Activated CD4-positive, alpha-beta memory T cell treated with anti-CD3 and anti-CD28 coated beads for 36 hours (primary cell): ENCODE results near the gene CYB561D1. TPM values are rescaled to one million over a fixed set of nuclear protein-coding genes. Genes with fewer than 3 reads are reported as not detected.

Experiments used
- CTCF ChIA-PET: fragments of 350-600 bp; sonication (Branson Sonifier 250); formaldehyde crosslinking; loops from one replicate; lab custom pipeline; 2021; ENCODE audit warnings: antibody characterized with exemption, inconsistent platforms; lab: Charles Lee
- POLR2A ChIA-PET: fragments of 350-600 bp; sonication (Branson Sonifier 250); formaldehyde crosslinking; loops from one replicate; lab custom pipeline; 2021; ENCODE audit warnings: antibody characterized with exemption; lab: Charles Lee
- DNase-seq: peaks from one replicate; pipeline ENCODE4 v3.0.0-alpha.2; 2020
- H3K27ac Mint-ChIP-seq: one replicate; pipeline ENCODE4 v1.8.0; 2021; ENCODE audit warnings: mixed read lengths
- H3K27me3 Mint-ChIP-seq: one replicate; pipeline ENCODE4 v1.8.0; 2021; ENCODE audit warnings: mixed read lengths
- H3K36me3 Mint-ChIP-seq: one replicate; pipeline ENCODE4 v1.8.0; 2021; ENCODE audit warnings: mixed read lengths
- H3K4me1 Mint-ChIP-seq: one replicate; pipeline ENCODE4 v1.8.0; 2021; ENCODE audit warnings: low read depth, mixed read lengths
- H3K4me3 Mint-ChIP-seq: one replicate; pipeline ENCODE4 v1.8.0; 2021; ENCODE audit warnings: mild to moderate bottlenecking, mixed read lengths
- H3K9me3 Mint-ChIP-seq: one replicate; pipeline ENCODE4 v1.8.0; 2021; ENCODE audit warnings: mixed read lengths
- intact Hi-C: fragments of 100-400 bp; cut with micrococcal nuclease; formaldehyde crosslinking; loops from one replicate; pipeline ENCODE4 v1.15.1; 2023
- total RNA-seq, 2 experiments: library from RNA; stranded (reverse); gene quantifications; one replicate each; pipeline ENCODE4 v1.2.3, GENCODE V29; 2021

The CYB561D1 gene
- total RNA-seq, 2 experiments from 2014 or later = 6.6 to 8.7 TPM

- intact Hi-C loops = loop anchor here (2.0 to 5.0 kb wide), 2 partner anchors 200 to 503 kb away; partner anchors contain the start of genes AHCYL1 and PSRC1
- H3K27me3 Mint-ChIP-seq = peaks cover 1% of the 10 kb centered on the region
- ChIA-PET CTCF (interaction anchor here (1.5 to 31.5 kb wide), 5 partner anchors 20 to 67 kb away, joined by 6 to 1096 read pairs (median 9); partner anchors contain the start of genes AMIGO1, CYB561D1, GNAI3 and GPR61), POLR2A (interaction anchor here (0.8 to 4.7 kb wide), 5 partner anchors 11 to 66 kb away, joined by 3 to 36 read pairs (median 5); partner anchors contain the start of genes CYB561D1, GNAI3 and PSMA5)
- H3K9me3 Mint-ChIP-seq = no peaks in the 10 kb centered on the region
- no peak for DNase-seq
- peaks cover 28% of the 10 kb centered on the region for H3K4me1 Mint-ChIP-seq
- H3K4me3 Mint-ChIP-seq = no peak overlapping the region
- H3K27ac Mint-ChIP-seq = peak overlapping the region; percentile 20
- H3K36me3 Mint-ChIP-seq = no peaks in the 10 kb centered on the region
Observed at GRCh38 chr1:109482242-109482641, 11.7 kb upstream of the CYB561D1 start.

GRCh38 chr1:109482791-109483671, 10.9 kb upstream of the CYB561D1 start:
- CTCF ChIA-PET = interaction anchor here (0.6 to 31.5 kb wide), 7 partner anchors 19 to 393 kb away, joined by 3 to 1096 read pairs (median 7); partner anchors contain the start of genes AMIGO1, CYB561D1, GNAI3 and GPR61

GRCh38 chr1:109483672-109484518, 10.0 kb upstream of the CYB561D1 start, which contains the start of gene ATXN7L2:
TSS of gene ATXN7L2 (plus strand) at chr1:109483905. CDS start at chr1:109483954, 49 bp downstream.
- Mint-ChIP-seq H3K27me3 (no peaks in the 10 kb centered on the region), H3K36me3 (peaks cover 1% of the 10 kb centered on the region), H3K4me3 (peak within 1 kb of the TSS; percentile 90), H3K4me1 (peaks cover 28% of the 10 kb centered on the region), H3K27ac (peak within 1 kb of the TSS; percentile 88), H3K9me3 (no peaks in the 10 kb centered on the region)
- peak; percentile 95 for DNase-seq
- intact Hi-C loops = loop anchor here (1.0 to 5.0 kb wide), 6 partner anchors 10 to 501 kb away; partner anchors contain the start of genes AHCYL1, AMIGO1, CYB561D1 and PSMA5
- CTCF ChIA-PET = interaction anchor here (0.6 to 31.5 kb wide), 7 partner anchors 18 to 394 kb away, joined by 3 to 1096 read pairs (median 7); partner anchors contain the start of genes AMIGO1, CYB561D1, GNAI3 and GPR61
- POLR2A ChIA-PET = interaction anchor here (0.5 to 4.7 kb wide), 17 partner anchors 9 to 234 kb away, joined by 3 to 36 read pairs (median 4); partner anchors contain the start of genes CYB561D1, GNAI3 and PSMA5

More at GRCh38 chr1:109482791-109483671, 10.9 kb upstream of the CYB561D1 start:
- Mint-ChIP-seq H3K4me3 (peak overlapping the region; percentile 86), H3K9me3 (no peaks in the 10 kb centered on the region), H3K4me1 (peaks cover 28% of the 10 kb centered on the region), H3K27ac (peak overlapping the region; percentile 84), H3K36me3 (peaks cover 1% of the 10 kb centered on the region), H3K27me3 (peaks cover 1% of the 10 kb centered on the region)
- intact Hi-C loops = loop anchor here (1.0 to 5.0 kb wide), 4 partner anchors 11 to 502 kb away; partner anchors contain the start of genes AHCYL1, CYB561D1, PSMA5 and PSRC1
- peak; percentile 59 for DNase-seq
- POLR2A ChIA-PET = interaction anchor here (0.8 to 4.7 kb wide), 15 partner anchors 10 to 233 kb away, joined by 3 to 36 read pairs (median 3); partner anchors contain the start of genes CYB561D1, GNAI3 and PSMA5

GRCh38 chr1:109484519-109484975, 9.3 kb upstream of the CYB561D1 start:
- H3K36me3 Mint-ChIP-seq = peaks cover 3% of the 10 kb centered on the region
- H3K27me3 Mint-ChIP-seq = no peaks in the 10 kb centered on the region
- CTCF ChIA-PET = interaction anchor here (2.0 to 31.5 kb wide), 3 partner anchors 18 to 59 kb away, joined by 7 to 1096 read pairs (median 437); partner anchors contain the start of genes AMIGO1, CYB561D1, GPR61 and PSMA5
- peaks cover 28% of the 10 kb centered on the region for H3K4me1 Mint-ChIP-seq
- POLR2A ChIA-PET = interaction anchor here (0.6 to 4.7 kb wide), 11 partner anchors 9 to 234 kb away, joined by 3 to 36 read pairs (median 4); partner anchors contain the start of genes CYB561D1, GNAI3 and PSMA5
- peak overlapping the region; percentile 88 for H3K27ac Mint-ChIP-seq
- no peak for DNase-seq
- intact Hi-C loops = loop anchor here (2.0 to 5.0 kb wide), 3 partner anchors 24 to 270 kb away; partner anchors contain the start of genes AMIGO1 and PSRC1
- H3K9me3 Mint-ChIP-seq = no peaks in the 10 kb centered on the region
- peak overlapping the region; percentile 90 for H3K4me3 Mint-ChIP-seq

GRCh38 chr1:109485001-109485400, 8.9 kb upstream of the CYB561D1 start:
- H3K4me3 Mint-ChIP-seq = peak overlapping the region; percentile 90
- H3K4me1 Mint-ChIP-seq = peaks cover 28% of the 10 kb centered on the region
- H3K27me3 Mint-ChIP-seq = no peaks in the 10 kb centered on the region
- ChIA-PET POLR2A (interaction anchor here (0.6 to 4.7 kb wide), 5 partner anchors 8 to 232 kb away, joined by 3 to 18 read pairs (median 4); partner anchors contain the start of gene CYB561D1), CTCF (interaction anchor here (21.0 to 31.5 kb wide), 2 partner anchors 17 to 47 kb away, joined by 437 to 1096 read pairs; partner anchors contain the start of genes AMIGO1, CYB561D1 and GPR61)
- H3K9me3 Mint-ChIP-seq = no peaks in the 10 kb centered on the region
- no peak for DNase-seq
- intact Hi-C loops = loop anchor here (2.0 kb wide), 2 partner anchors 24 to 270 kb away; partner anchors contain the start of gene AMIGO1
- H3K27ac Mint-ChIP-seq = peak overlapping the region; percentile 88
- H3K36me3 Mint-ChIP-seq = peaks cover 3% of the 10 kb centered on the region

GRCh38 chr1:109487261-109487660, 6.6 kb upstream of the CYB561D1 start:
- H3K27ac Mint-ChIP-seq = no peak overlapping the region

GRCh38 chr1:109488201-109488600, 5.7 kb upstream of the CYB561D1 start:
- ChIA-PET POLR2A (no interaction called here), CTCF (interaction anchor here (2.3 to 31.5 kb wide), 3 partner anchors 14 to 57 kb away, joined by 7 to 1096 read pairs (median 437); partner anchors contain the start of genes AMIGO1, CYB561D1 and GPR61)
- no peak for DNase-seq
- H3K27me3 Mint-ChIP-seq = no peaks in the 10 kb centered on the region
- H3K36me3 Mint-ChIP-seq = peaks cover 4% of the 10 kb centered on the region
- no peaks in the 10 kb centered on the region for H3K9me3 Mint-ChIP-seq
- H3K27ac Mint-ChIP-seq = no peak overlapping the region
- H3K4me1 Mint-ChIP-seq = peaks cover 23% of the 10 kb centered on the region
- intact Hi-C loops = no loop called here
- H3K4me3 Mint-ChIP-seq = no peak overlapping the region

More at GRCh38 chr1:109487261-109487660, 6.6 kb upstream of the CYB561D1 start:
- ChIA-PET CTCF (interaction anchor here (21.0 to 31.5 kb wide), 2 partner anchors 15 to 44 kb away, joined by 437 to 1096 read pairs; partner anchors contain the start of genes AMIGO1, CYB561D1 and GPR61), POLR2A (no interaction called here)
- no peaks in the 10 kb centered on the region for H3K9me3 Mint-ChIP-seq
- H3K4me1 Mint-ChIP-seq = peaks cover 27% of the 10 kb centered on the region
- intact Hi-C loops = no loop called here
- H3K27me3 Mint-ChIP-seq = no peaks in the 10 kb centered on the region
- no peak overlapping the region for H3K4me3 Mint-ChIP-seq
- DNase-seq = no peak
- H3K36me3 Mint-ChIP-seq = peaks cover 4% of the 10 kb centered on the region

GRCh38 chr1:109488696-109489095, 5.2 kb upstream of the CYB561D1 start:
- Mint-ChIP-seq H3K27me3 (no peaks in the 10 kb centered on the region), H3K27ac (no peak overlapping the region), H3K36me3 (peaks cover 4% of the 10 kb centered on the region), H3K4me1 (peaks cover 20% of the 10 kb centered on the region), H3K4me3 (no peak overlapping the region), H3K9me3 (no peaks in the 10 kb centered on the region)
- intact Hi-C loops = no loop called here
- ChIA-PET CTCF (interaction anchor here (2.3 to 31.5 kb wide), 3 partner anchors 13 to 57 kb away, joined by 7 to 1096 read pairs (median 437); partner anchors contain the start of genes AMIGO1, CYB561D1 and GPR61), POLR2A (interaction anchor here (3.1 kb wide), 1 partner anchor 44 kb away, joined by 12 read pairs; no protein-coding TSS in a partner anchor)
- no peak for DNase-seq

GRCh38 chr1:109490029-109490933, 3.6 kb upstream of the CYB561D1 start:
- POLR2A ChIA-PET = interaction anchor here (3.1 kb wide), 1 partner anchor 42 kb away, joined by 12 read pairs; no protein-coding TSS in a partner anchor
- intact Hi-C loops = loop anchor here (5.0 kb wide), 2 partner anchors 127 to 388 kb away; partner anchors contain the start of genes AMPD2 and GNAT2
- peak; percentile 76 for DNase-seq
- H3K27me3 Mint-ChIP-seq = no peaks in the 10 kb centered on the region
- CTCF ChIA-PET = interaction anchor here (0.6 to 31.5 kb wide), 23 partner anchors 1 to 380 kb away, joined by 3 to 1096 read pairs (median 4); partner anchors contain the start of genes AMIGO1, ATXN7L2, CYB561D1 and GNAI3
- H3K9me3 Mint-ChIP-seq = no peaks in the 10 kb centered on the region
- H3K4me3 Mint-ChIP-seq = no peak overlapping the region
- H3K27ac Mint-ChIP-seq = no peak overlapping the region
- H3K4me1 Mint-ChIP-seq = peaks cover 17% of the 10 kb centered on the region
- peaks cover 4% of the 10 kb centered on the region for H3K36me3 Mint-ChIP-seq
